H9 (cell line): Measurements from ENCODE around the gene PRKCG. TPM values are rescaled to one million over a fixed set of nuclear protein-coding genes. Genes with fewer than 3 reads are reported as not detected.
A peak's percentile ranks its signal among the peaks of the same experiment; 100 is the strongest.

Experiments
- DNase-seq: peaks from one replicate; pipeline ENCODE4 v3.0.0-alpha.2; 2017
- H2AFZ ChIP-seq: one replicate; pipeline ENCODE4 v1.6.1; 2013; ENCODE audit warnings: mild to moderate bottlenecking, low read length, control low read depth, moderate library complexity
- H2AK5ac ChIP-seq: 2 replicates; pipeline ENCODE4 v1.6.1; 2013; ENCODE audit warnings: low read length, control low read depth, mixed read lengths; ENCODE audit not compliant: insufficient read length
- H2BK120ac ChIP-seq: one replicate; pipeline ENCODE4 v1.6.1; 2013; ENCODE audit warnings: low read depth, mild to moderate bottlenecking, low read length, control low read depth, inconsistent platforms; ENCODE audit not compliant: poor library complexity, severe bottlenecking
- H2BK12ac ChIP-seq: 2 replicates; pipeline ENCODE4 v1.6.1; 2013; ENCODE audit warnings: low read length, control low read depth, mixed read lengths, low read depth; ENCODE audit not compliant: insufficient read length
- H2BK15ac ChIP-seq: 2 replicates; pipeline ENCODE4 v1.6.1; 2013; ENCODE audit warnings: low read depth, low read length, control low read depth
- H2BK20ac ChIP-seq: one replicate; pipeline ENCODE4 v1.6.1; 2013; ENCODE audit warnings: low read depth, mild to moderate bottlenecking, low read length, control low read depth, inconsistent platforms; ENCODE audit not compliant: poor library complexity, severe bottlenecking
- H2BK5ac ChIP-seq: 2 replicates; pipeline ENCODE4 v1.6.1; 2013; ENCODE audit warnings: low read length, control low read depth, mixed read lengths; ENCODE audit not compliant: insufficient read length
- H3K14ac ChIP-seq: 2 replicates; pipeline ENCODE4 v1.6.1; 2013; ENCODE audit warnings: low read length, control low read depth; ENCODE audit not compliant: insufficient read depth
- H3K18ac ChIP-seq: 2 replicates; pipeline ENCODE4 v1.6.1; 2013; ENCODE audit warnings: low read depth, mild to moderate bottlenecking, mixed read lengths, low read length, control low read depth; ENCODE audit not compliant: insufficient read length
- H3K23ac ChIP-seq: 2 replicates; pipeline ENCODE4 v1.6.1; 2013; ENCODE audit warnings: low read length, control low read depth, mixed read lengths, low read depth; ENCODE audit not compliant: insufficient read length
- H3K23me2 ChIP-seq: 2 replicates; pipeline ENCODE4 v1.6.1; 2013; ENCODE audit warnings: low read depth, mild to moderate bottlenecking, mixed read lengths, low read length, control low read depth; ENCODE audit not compliant: insufficient read length, poor library complexity, severe bottlenecking
- H3K27ac ChIP-seq: 2 replicates; pipeline ENCODE4 v1.5.1; 2013; ENCODE audit warnings: low read length, control low read depth, mixed read lengths, low read depth; ENCODE audit not compliant: insufficient read length
- H3K27me3 ChIP-seq: 2 replicates; pipeline ENCODE4 v1.6.1; 2013; ENCODE audit warnings: low read length, control low read depth, inconsistent platforms; ENCODE audit not compliant: insufficient read depth
- H3K4ac ChIP-seq: 2 replicates; pipeline ENCODE4 v1.6.1; 2013; ENCODE audit warnings: low read depth, mild to moderate bottlenecking, control low read depth, inconsistent platforms, low read length, moderate library complexity
- H3K4me1 ChIP-seq: 2 replicates; pipeline ENCODE4 v1.6.1; 2013; ENCODE audit warnings: low read length, control low read depth, inconsistent platforms; ENCODE audit not compliant: insufficient read depth
- H3K4me2 ChIP-seq: 2 replicates; pipeline ENCODE4 v1.6.1; 2013; ENCODE audit warnings: low read length, control low read depth, mixed read lengths; ENCODE audit not compliant: insufficient read length, insufficient read depth
- H3K56ac ChIP-seq: 2 replicates; pipeline ENCODE4 v1.6.1; 2013; ENCODE audit warnings: low read depth, mild to moderate bottlenecking, mixed read lengths, low read length, control low read depth; ENCODE audit not compliant: insufficient read length
- H3K79me1 ChIP-seq: 2 replicates; pipeline ENCODE4 v1.6.1; 2013; ENCODE audit warnings: low read depth, mild to moderate bottlenecking, moderate library complexity, low read length, control low read depth, inconsistent platforms; ENCODE audit not compliant: insufficient read depth, poor library complexity, severe bottlenecking
- H3K79me2 ChIP-seq: 2 replicates; pipeline ENCODE4 v1.6.1; 2013; ENCODE audit warnings: low read length, control low read depth, inconsistent platforms; ENCODE audit not compliant: insufficient read depth
- H3K9ac ChIP-seq: 2 replicates; pipeline ENCODE4 v1.6.1; 2013; ENCODE audit warnings: low read length, control low read depth, mixed read lengths; ENCODE audit not compliant: insufficient read length; ENCODE audit errors: extremely low read depth
- H3K9me3 ChIP-seq: one replicate; pipeline ENCODE4 v1.6.1; 2013; ENCODE audit warnings: low read depth, low read length, inconsistent platforms; ENCODE audit not compliant: control insufficient read depth
- H3T11ph ChIP-seq: one replicate; pipeline ENCODE4 v1.6.1; 2013; ENCODE audit warnings: mild to moderate bottlenecking, low read length, control low read depth, inconsistent platforms
- H4K20me1 ChIP-seq: one replicate; pipeline ENCODE4 v1.6.1; 2013; ENCODE audit not compliant: control insufficient read depth, insufficient read length, insufficient read depth
- H4K5ac ChIP-seq: 2 replicates; pipeline ENCODE4 v1.6.1; 2013; ENCODE audit warnings: low read depth, mild to moderate bottlenecking, mixed read lengths, low read length, control low read depth; ENCODE audit not compliant: insufficient read length
- H4K8ac ChIP-seq: replicated peaks from 2 replicates; pipeline ENCODE4 v1.6.1; 2013; ENCODE audit warnings: low read length, control low read depth, mixed read lengths, low read depth; ENCODE audit not compliant: insufficient read length
- H4K91ac ChIP-seq: 2 replicates; pipeline ENCODE4 v1.6.1; 2013; ENCODE audit warnings: low read depth, mild to moderate bottlenecking, moderate library complexity, mixed read lengths, low read length, control low read depth; ENCODE audit not compliant: insufficient read length
- H3K27ac Mint-ChIP-seq, 3 experiments: 2 replicates in 2 of 3; 3 replicates in 1 of 3; pipeline ENCODE4 v1.8.0; 2020 to 2021; ENCODE audit warnings: mixed read lengths in 3 of 3, mild to moderate bottlenecking in 1 of 3, moderate library complexity in 1 of 3
- H3K27me3 Mint-ChIP-seq: 2 replicates; pipeline ENCODE4 v1.8.0; 2021; ENCODE audit warnings: low read depth, mild to moderate bottlenecking, moderate library complexity, mixed read lengths
- H3K36me3 Mint-ChIP-seq, 3 experiments: 2 replicates in 2 of 3; 3 replicates in 1 of 3; pipeline ENCODE4 v1.8.0; 2020 to 2021; ENCODE audit warnings: low read depth in 3 of 3, mixed read lengths in 3 of 3; ENCODE audit not compliant: insufficient read depth in 1 of 3
- H3K4me1 Mint-ChIP-seq, 2 experiments: 2 replicates each; pipeline ENCODE4 v1.8.0; 2020; ENCODE audit warnings: mixed read lengths in 2 of 2
- H3K4me3 Mint-ChIP-seq, 2 experiments: 2 replicates in 1 of 2; 3 replicates in 1 of 2; pipeline ENCODE4 v1.8.0; 2020 to 2021; ENCODE audit warnings: mild to moderate bottlenecking in 2 of 2, mixed read lengths in 2 of 2, moderate library complexity in 1 of 2
- H3K9me3 Mint-ChIP-seq, 2 experiments: 2 replicates in 1 of 2; 3 replicates in 1 of 2; pipeline ENCODE4 v1.8.0; 2020; ENCODE audit warnings: mild to moderate bottlenecking in 2 of 2, mixed read lengths in 2 of 2, moderate library complexity in 1 of 2
- WGBS: extraction: QIAGEN DNeasy Blood & Tissue Kit; methylation state at CpG from one replicate; pipeline ENCODE4 v1.1.7; 2013; ENCODE audit warnings: missing lambda C conversion rate, low lambda C conversion rate, mixed read lengths; ENCODE audit not compliant: insufficient read length; ENCODE audit errors: extremely low coverage; 5-methylcytosine and 5-hydroxymethylcytosine counted together
- total RNA-seq: library from RNA; stranded (reverse); gene quantifications from 2 replicates; pipeline ENCODE4 v1.2.1, GENCODE V29; 2021
- TF ChIP-seq, protein P1 (sequence below): fragments of 200-600 bp; sonication (generic); conservative IDR thresholded peaks from 3 replicates; pipeline ENCODE4 v1.8.0; 2021; ENCODE audit warnings: antibody characterized with exemption, mild to moderate bottlenecking

Gene PRKCG
- total RNA-seq, 1 experiment from 2014 or later = 8.8 TPM

DNA sequence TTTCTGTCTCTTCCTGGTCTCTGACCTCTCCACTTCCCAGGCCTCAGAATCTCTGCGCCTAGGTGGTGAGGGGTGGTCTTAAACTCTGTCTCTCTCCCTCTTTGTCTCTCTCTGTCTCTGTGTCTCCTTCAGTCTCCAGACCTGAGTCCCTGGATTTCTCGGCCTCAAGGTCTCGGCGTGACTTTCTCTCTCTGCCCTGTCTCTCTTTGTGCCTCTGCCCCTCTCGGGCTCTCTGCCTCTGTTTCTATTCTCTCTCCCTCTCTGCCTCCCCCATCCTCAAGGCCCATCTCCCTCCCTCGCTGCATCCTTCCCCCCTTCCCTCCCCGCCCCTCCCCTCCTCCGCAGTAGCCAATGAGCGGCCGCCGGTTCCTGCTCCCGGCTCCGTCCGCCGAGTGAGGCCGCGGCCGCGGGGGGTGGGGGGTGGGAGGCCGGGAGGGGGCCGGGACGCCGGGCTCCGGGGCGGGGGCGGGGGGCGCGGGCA, 27.0 kb downstream of the PRKCG start, which contains the start of gene CACNG7:
Gene CACNG7, plus strand, starts transcription at position 344 of the 481 bp plus-strand sequence. CDS start 3,554 bp downstream, outside the sequence.
- Mint-ChIP-seq H3K27me3 (peaks cover 81% of the 10 kb centered on the region), H3K4me3 (peak within 1 kb of the TSS; percentile 71 to 91), H3K27ac (peak within 1 kb of the TSS; percentile 12 to 90 (median 82); a peak in 6 of 7 replicates), H3K36me3 (peaks cover 0 to 5% (median 5%) of the 10 kb centered on the region in 3 experiments; a peak in 5 of 7 replicates), H3K4me1 (peaks cover 34 to 53% of the 10 kb centered on the region in 2 experiments), H3K9me3 (no peaks in the 10 kb centered on the region)
- Histone ChIP-seq H3K23ac (no peak within 1 kb of the TSS), H3K23me2 (peaks cover 28% of the 10 kb centered on the region), H3K9ac (peak within 1 kb of the TSS; percentile 56), H3K14ac (peak within 1 kb of the TSS; percentile 21), H3K4me1 (peaks cover 4% of the 10 kb centered on the region; the same call in 1 of the 2 replicates), H2AFZ (no peak within 1 kb of the TSS), H3K9me3 (no peaks in the 10 kb centered on the region), H2BK12ac (no peak within 1 kb of the TSS), H4K5ac (no peak within 1 kb of the TSS), H4K8ac (no peak within 1 kb of the TSS), H2BK5ac (no peak within 1 kb of the TSS), H3K79me1 (no peaks in the 10 kb centered on the region), H3K18ac (peak within 1 kb of the TSS; percentile 70), H2BK20ac (no peak within 1 kb of the TSS), H4K91ac (no peak within 1 kb of the TSS), H3K4me2 (peak within 1 kb of the TSS; percentile 95), H2BK120ac (no peak within 1 kb of the TSS), H3K79me2 (no peaks in the 10 kb centered on the region), H2BK15ac (no peak within 1 kb of the TSS), H3K27ac (no peak within 1 kb of the TSS), H3K56ac (no peak within 1 kb of the TSS), H3T11ph (no peak within 1 kb of the TSS), H3K4ac (no peak within 1 kb of the TSS; the same call in 1 of the 2 replicates), H4K20me1 (no peaks in the 10 kb centered on the region), H3K27me3 (peaks cover 3% of the 10 kb centered on the region; the same call in 1 of the 2 replicates), H2AK5ac (no peak within 1 kb of the TSS)
- TF ChIP-seq, protein P1, sequence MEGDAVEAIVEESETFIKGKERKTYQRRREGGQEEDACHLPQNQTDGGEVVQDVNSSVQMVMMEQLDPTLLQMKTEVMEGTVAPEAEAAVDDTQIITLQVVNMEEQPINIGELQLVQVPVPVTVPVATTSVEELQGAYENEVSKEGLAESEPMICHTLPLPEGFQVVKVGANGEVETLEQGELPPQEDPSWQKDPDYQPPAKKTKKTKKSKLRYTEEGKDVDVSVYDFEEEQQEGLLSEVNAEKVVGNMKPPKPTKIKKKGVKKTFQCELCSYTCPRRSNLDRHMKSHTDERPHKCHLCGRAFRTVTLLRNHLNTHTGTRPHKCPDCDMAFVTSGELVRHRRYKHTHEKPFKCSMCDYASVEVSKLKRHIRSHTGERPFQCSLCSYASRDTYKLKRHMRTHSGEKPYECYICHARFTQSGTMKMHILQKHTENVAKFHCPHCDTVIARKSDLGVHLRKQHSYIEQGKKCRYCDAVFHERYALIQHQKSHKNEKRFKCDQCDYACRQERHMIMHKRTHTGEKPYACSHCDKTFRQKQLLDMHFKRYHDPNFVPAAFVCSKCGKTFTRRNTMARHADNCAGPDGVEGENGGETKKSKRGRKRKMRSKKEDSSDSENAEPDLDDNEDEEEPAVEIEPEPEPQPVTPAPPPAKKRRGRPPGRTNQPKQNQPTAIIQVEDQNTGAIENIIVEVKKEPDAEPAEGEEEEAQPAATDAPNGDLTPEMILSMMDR = no peak
- WGBS = no CpG with 5 or more reads among the region's 28 CpGs
- DNase-seq = peak; percentile 66
